OCI-LY3 (cell line): ENCODE data around the gene CITED1.

Experiments
- CTCF ChIP-seq: fragments of 200-600, 300-600 bp; sonication (generic); IDR thresholded peaks from 2 replicates; pipeline ENCODE4 v1.5.1; 2014; ENCODE audit warnings: antibody characterized with exemption, low read length, low read depth
- EZH2phosphoT487 ChIP-seq: fragments of 200-600 bp; shearing (Covaris generic); IDR thresholded peaks from 2 replicates; pipeline ENCODE4 v1.6.1; 2018; ENCODE audit warnings: antibody characterized with exemption, mixed run types, low read depth

- TF ChIP-seq CTCF (no peak), EZH2phosphoT487 (no peak)
Observed at GRCh38 chrX:72317139-72317538, 11.4 kb upstream of the CITED1 start.
